Panc1 (cell line): ENCODE data around the gene GUCY2D.

Experiments used
- CTCF ChIP-seq: fragments of 450-650 bp; IDR thresholded peaks from 2 replicates; pipeline ENCODE4 v1.5.1; 2017; ENCODE audit warnings: mild to moderate bottlenecking
- REST ChIP-seq, 2 experiments: IDR thresholded peaks; 2 replicates each; pipeline ENCODE4 v1.6.1; 2011 to 2012; ENCODE audit warnings: low read depth in 2 of 2, control low read depth in 1 of 2, low read length in 1 of 2, mild to moderate bottlenecking in 1 of 2, moderate library complexity in 1 of 2; ENCODE audit not compliant: insufficient read depth in 1 of 2
- SIN3A ChIP-seq: IDR thresholded peaks from 2 replicates; pipeline ENCODE4 v1.6.1; 2012; ENCODE audit warnings: low read depth, mild to moderate bottlenecking, low read length, moderate library complexity, borderline replicate concordance; ENCODE audit not compliant: insufficient read depth
- TCF7L2 ChIP-seq: IDR thresholded peaks from 2 replicates; pipeline ENCODE4 v1.6.1; 2011; ENCODE audit warnings: mild to moderate bottlenecking, low read depth, low read length, inconsistent platforms

GRCh38 chr17:7972131-7972785 lies 30.2 kb upstream of the GUCY2D start:
- TF ChIP-seq TCF7L2 (no peak), REST (IDR thresholded peaks at IDR 0.05; ENCODE audit: insufficient read depth in 1 of 2, low read depth in 2 of 2, low read length in 1 of 2) (no peak), CTCF (no peak), SIN3A (no peak)
